ENCODE measurements around the gene SLC12A5.

- TF ChIP-seq CTCF (conservative IDR thresholded peaks at IDR 0.05) (no peak), ZFX (IDR thresholded peaks at IDR 0.05) (no peak)
These were observed 56.3 kb downstream of the SLC12A5 start for GRCh38 chr20:46085179-46085851.

Data from C4-2B (cell line).